Muscle of arm (tissue), 12 donors: ENCODE data around the gene FAM117B. TPM values are rescaled to one million over a fixed set of nuclear protein-coding genes. Genes with fewer than 3 reads are reported as not detected.
"Not testable (repeated sequence)": the region's sequence is repeated elsewhere in the genome, so short reads cannot be mapped to it uniquely, and the experiment has no call there.

Experiments
- DNase-seq: peaks from one replicate; pipeline ENCODE4 v3.0.0-alpha.2; 2013
- polyA plus RNA-seq, 12 donors: library from polyadenylated mRNA; unstranded; fragments of 120-200 nt; gene quantifications; one replicate each; pipeline ENCODE4 v1.2.1, GENCODE V29; 2013; ENCODE audit not compliant: insufficient read length in 12 of 12

The FAM117B gene
- polyA plus RNA-seq, 12 donors, result 3.1 to 6.5 (median 3.9) TPM; not detected in 1

DNA sequence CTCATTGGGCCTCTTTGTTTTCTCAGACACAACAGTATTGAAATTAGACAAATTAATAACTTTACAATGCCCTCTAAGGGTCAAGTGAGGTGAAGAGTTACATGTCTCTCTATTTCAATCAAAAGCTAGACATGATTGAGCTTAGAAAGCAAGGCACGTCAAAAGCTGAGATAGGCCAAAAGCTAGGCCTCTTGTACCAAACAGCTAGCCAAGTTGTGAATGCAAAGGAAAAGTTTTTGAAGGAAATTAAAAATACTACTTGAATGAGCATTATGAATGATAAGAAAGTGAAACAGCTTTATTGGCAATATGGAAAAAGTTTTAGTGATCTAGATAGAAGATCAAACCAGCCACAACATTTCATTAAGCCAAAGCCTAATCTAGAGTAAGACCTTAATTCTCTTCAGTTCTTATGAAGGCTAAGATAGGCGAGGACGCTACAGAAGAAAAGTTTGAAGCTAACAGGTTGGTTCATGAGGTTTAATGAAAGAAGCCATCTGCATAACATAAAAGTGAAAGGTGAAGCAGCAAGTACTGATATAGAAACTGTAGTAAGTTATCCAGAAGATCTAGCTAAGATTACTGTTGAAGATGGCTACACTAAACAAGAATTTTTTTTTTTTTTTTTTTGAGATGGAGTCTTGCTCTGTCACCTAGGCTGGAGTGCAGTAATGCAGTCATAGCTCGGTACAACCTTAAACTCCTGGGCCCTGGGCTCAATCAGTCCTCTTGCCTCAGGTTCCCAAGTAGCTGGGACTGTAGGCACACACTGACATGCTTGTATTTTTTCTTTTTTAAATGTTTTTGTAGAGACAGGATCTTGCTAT, 65.5 kb downstream of the FAM117B start:
- no peak for DNase-seq

GRCh38 chr2:202703091-202703490, 68.3 kb downstream of the FAM117B start:
- no peak for DNase-seq

GRCh38 chr2:202704248-202704647, 69.5 kb downstream of the FAM117B start:
- DNase-seq, result no peak

GRCh38 chr2:202705446-202706020, 70.8 kb downstream of the FAM117B start:
- DNase-seq, result no peak

DNA sequence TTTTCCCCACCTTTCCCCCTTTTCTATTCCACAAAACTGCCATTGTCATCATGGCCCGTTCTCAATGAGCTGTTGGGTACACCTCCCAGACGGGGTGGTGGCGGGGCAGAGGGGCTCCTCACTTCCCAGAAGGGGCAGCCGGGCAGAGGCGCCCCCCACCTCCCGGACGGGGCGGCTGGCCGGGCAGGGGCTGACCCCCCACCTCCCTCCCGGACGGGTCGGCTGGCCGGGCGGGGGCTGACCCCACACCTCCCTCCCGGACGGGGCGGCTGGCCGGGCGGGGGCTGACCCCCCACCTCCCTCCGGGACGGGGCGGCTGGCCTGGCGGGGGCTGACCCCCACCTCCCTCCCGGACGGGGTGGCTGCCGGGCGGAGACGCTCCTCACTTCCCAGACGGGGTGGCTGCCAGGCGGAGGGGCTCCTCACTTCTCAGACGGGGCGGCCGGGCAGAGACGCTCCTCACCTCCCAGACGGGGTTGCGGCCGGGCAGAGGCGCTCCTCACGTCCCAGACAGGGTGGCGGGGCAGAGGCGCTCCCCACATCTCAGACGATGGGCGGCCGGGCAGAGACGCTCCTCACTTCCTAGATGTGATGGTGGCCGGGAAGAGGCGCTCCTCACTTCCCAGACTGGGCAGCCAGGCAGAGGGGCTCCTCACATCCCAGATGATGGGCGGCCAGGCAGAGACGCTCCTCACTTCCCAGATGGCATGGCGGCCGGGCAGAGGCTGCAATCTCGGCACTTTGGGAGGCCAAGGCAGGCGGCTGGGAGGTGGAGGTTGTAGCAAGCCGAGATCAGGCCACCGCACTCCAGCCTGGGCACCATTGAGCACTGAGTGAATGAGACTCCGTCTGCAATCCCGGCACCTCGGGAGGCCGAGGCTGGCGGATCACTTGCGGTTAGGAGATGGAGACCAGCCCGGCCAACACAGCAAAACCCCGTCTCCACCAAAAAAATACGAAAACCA, 80.5 kb downstream of the FAM117B start:
- DNase-seq, result not testable (repeated sequence)

DNA sequence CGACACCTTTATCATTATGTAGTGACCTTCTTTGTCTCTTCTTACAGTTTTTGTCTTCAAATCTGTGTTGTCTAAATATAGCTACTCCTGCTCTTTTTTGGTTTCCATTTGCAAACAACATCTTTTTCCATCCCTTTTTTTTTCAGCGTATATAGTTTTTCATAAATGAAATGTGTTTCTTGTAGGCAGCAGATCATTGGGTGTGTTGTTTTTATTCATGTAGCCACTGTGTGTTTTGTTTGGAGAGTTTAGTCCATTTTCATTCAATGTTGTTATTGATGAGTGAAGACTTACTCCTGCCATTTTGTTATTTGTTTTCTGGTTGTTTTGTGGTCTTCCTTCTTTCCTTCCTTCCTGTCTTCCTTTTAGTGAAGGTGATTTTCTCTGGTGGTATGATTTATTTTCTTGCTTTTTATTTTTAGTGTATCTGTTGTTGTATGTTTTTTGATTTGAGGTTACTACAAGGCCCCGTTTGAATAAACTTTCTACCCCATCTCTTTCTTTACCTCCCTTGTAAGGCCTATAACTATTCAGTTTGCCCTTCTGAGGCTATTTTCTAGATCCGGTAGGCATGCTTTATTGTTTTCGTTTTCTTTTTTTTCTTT, 81.4 kb downstream of the FAM117B start:
- DNase-seq, result no peak

GRCh38 chr2:202716953-202717597, 82.3 kb downstream of the FAM117B start:
- DNase-seq, result no peak

DNA sequence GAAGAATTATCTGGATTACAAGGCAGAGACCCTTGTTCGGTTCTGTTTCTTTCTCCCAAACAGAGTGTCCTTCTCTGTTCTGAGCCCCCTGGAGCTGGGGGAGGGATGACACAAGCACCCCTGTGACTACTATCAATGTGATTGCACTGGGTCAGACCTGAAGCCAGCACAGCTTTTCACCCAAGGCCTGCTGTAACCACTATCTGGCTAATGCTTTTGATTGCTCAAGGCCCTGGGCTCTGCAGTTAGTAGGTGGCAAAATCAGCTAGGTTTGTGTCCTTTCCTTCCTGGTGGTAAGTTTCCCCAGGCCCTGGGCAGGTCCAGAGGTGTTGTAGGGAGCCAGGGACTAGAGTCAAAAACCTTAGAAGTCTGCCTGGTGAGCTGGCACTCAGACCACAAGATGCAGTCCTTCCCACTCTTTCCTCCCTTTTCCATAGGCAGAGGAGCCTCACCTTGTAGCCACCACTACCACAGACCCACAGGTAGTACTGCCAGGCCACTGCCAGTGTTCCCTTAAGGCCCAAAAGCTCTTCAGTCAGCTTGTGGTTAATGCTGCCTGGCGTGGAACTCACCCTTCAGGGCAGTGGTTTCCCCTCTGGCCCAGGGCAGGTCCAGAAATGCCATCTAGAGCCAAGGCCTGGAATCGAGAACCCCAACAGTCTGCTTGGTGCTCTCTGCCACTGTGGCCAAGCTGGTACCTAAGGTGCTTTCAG, 83.0 kb downstream of the FAM117B start:
- DNase-seq, result no peak

GRCh38 chr2:202718614-202719013, 83.8 kb downstream of the FAM117B start:
- DNase-seq, result no peak

- no peak for DNase-seq
These were observed 85.5 kb downstream of the FAM117B start for GRCh38 chr2:202720226-202720625.

GRCh38 chr2:202721621-202722020, 86.9 kb downstream of the FAM117B start:
- DNase-seq, result no peak

DNA sequence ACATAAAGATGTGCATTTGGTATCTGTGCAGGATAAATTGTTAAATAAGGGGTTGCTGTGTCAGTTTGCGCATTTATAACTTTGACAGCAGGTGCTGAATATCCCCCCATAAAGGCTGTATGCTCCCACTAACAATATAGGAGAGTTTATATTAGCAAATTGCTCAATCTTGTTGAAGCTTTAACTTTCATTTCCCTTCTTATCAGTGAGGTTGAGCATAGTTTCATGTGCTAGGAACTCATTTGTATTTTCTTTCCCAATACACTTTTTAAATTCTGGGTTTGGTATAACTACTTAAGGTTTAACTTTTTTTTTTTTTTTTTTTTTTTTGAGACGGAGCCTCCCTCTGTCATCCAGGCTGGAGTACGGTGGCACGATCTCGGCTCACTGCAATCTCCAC, 89.0 kb downstream of the FAM117B start:
- DNase-seq, result no peak

DNA sequence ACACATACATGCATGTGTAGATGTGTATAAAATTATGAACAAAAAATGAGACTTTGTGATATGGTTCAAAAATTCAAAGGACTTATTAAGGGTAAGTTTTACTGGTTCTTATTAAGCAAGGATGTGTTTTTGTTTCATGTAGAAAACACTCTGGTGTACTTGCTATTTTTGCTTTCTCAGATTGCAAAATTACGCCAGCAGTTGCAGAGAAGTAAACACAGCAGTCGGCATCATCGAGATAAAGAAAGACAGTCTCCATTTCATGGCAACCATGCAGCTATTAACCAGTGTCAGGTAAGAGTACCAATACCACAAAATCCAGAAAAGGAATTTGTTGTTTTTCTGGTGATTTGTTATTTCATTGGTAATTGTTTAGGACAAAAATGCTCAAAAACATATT, 91.3 kb downstream of the FAM117B start:
- DNase-seq, result no peak

DNA sequence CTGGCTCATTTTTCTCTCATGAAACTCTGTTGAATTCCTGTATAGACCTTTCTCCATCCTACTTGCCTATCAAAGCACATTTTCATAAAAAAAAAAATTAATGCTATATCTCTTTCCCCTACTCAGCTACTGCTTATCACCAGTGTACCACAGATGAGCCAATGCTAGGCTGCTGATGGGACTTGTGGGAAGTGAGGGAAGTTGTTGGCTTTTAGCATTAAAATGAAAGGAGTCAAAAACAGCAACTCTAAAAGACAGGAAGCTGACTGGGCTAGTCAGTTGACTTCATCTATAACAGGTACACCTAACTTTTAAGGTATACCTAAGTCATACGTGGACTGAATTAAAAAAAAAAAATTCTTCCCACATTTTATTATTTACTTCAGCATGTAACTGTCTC, 102.1 kb downstream of the FAM117B start:
- no peak for DNase-seq

DNA sequence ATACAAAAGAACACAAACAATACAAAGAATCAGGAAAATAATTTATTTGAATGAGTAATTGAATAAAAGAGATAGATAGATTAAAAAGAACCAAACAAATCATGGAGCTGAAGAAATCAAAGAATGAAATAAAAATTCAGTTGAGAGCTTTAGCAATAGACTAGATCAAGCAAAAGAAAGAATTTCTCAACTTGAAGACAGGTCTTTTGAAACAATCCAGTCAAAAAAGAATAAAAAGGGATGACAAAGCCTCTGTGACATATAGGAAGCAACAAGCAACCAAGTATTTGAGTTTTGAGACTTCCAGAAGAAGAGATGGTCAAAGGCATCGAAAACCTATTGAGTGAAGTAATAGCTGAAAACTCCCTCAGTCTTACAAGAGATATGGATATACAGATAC, 108.8 kb downstream of the FAM117B start:
- no peak for DNase-seq

- no peak for DNase-seq
These were observed 114.7 kb downstream of the FAM117B start for GRCh38 chr2:202749477-202749876.

GRCh38 chr2:202750763-202751427, 116.1 kb downstream of the FAM117B start:
- no peak for DNase-seq

- no peak for DNase-seq
These were observed 117.3 kb downstream of the FAM117B start for GRCh38 chr2:202752071-202752470.

DNA sequence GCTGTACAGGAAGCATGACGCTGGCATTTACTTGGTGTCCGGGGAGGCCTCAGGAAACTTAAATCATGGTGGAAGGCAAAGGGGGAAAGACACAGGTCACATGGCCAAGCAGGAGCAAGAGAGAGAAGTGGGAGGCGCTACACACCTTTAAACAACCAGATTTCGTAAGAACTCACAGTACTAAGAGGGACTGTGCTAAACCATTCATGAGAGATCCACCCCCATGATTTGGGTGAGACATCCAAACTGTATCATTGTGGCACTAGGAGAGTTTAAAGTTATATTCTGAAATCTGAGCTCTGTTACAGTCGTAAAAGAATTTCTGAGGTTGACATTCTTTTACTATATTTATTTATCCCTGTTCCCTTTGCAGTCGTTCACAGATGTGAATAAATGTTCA, 120.2 kb downstream of the FAM117B start:
- DNase-seq, result no peak

DNA sequence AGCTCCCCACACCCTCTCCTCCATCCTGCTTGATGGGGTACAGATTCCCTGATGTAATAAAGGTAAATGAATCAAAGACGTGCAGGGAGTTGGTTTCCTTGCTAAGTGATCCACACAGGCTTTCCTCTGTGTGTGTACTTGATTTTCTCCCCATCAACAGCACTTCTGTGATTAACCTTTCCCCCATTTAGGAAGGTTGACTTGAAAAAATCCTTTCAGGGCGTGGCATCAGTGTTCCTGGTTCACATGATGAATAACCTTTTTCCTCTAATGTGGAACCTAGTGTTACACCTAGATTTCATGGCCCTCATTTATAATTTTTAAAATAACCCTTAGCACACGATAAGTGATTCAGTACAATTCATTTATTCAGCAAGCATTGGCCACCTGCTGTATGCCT, 121.8 kb downstream of the FAM117B start:
- no peak for DNase-seq
